CD4-positive, alpha-beta T cell treated with Interleukin-12 subunit alpha and Interleukin-12 subunit beta, for 1 hour (primary cell): ENCODE results near the gene RXFP3.
"Not testable (repeated sequence)": the region's sequence is repeated elsewhere in the genome, so short reads cannot be mapped to it uniquely, and the experiment has no call there.

Experiments used
- DNase-seq: peaks from one replicate; pipeline ENCODE4 v3.0.0-alpha.2; 2020

The RXFP3 gene

DNA sequence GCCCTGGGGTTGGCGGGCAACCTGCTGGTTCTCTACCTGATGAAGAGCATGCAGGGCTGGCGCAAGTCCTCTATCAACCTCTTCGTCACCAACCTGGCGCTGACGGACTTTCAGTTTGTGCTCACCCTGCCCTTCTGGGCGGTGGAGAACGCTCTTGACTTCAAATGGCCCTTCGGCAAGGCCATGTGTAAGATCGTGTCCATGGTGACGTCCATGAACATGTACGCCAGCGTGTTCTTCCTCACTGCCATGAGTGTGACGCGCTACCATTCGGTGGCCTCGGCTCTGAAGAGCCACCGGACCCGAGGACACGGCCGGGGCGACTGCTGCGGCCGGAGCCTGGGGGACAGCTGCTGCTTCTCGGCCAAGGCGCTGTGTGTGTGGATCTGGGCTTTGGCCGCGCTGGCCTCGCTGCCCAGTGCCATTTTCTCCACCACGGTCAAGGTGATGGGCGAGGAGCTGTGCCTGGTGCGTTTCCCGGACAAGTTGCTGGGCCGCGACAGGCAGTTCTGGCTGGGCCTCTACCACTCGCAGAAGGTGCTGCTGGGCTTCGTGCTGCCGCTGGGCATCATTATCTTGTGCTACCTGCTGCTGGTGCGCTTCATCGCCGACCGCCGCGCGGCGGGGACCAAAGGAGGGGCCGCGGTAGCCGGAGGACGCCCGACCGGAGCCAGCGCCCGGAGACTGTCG is 976 bp downstream of the RXFP3 start:
- DNase-seq, result no peak

DNA sequence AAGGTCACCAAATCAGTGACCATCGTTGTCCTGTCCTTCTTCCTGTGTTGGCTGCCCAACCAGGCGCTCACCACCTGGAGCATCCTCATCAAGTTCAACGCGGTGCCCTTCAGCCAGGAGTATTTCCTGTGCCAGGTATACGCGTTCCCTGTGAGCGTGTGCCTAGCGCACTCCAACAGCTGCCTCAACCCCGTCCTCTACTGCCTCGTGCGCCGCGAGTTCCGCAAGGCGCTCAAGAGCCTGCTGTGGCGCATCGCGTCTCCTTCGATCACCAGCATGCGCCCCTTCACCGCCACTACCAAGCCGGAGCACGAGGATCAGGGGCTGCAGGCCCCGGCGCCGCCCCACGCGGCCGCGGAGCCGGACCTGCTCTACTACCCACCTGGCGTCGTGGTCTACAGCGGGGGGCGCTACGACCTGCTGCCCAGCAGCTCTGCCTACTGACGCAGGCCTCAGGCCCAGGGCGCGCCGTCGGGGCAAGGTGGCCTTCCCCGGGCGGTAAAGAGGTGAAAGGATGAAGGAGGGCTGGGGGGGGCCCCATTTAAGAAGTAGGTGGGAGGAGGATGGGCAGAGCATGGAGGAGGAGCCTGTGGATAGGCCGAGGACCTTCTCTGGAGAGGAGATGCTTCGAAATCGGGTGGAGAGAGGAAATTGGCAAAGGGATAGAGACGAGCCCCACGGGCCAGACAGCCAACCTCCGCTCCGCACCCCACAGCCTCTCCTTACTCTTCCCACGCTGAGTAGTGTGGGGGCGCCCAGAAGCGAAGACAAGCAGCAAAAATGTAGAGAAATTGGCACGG is 1.7 kb downstream of the RXFP3 start:
- no peak for DNase-seq

DNA sequence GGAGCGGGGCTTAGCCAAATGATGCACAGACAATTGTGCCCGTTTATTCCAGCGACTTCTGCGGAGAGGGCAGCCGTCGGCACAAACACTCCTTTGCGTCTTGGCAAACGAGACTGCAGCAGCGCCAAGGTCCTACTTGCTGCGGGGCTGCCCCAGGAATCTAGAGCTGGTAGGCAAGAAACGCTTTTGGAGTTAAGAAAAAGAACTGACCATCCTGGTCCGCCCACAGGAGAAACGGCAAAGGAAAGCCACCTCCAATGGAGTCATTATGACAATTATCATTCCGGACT is 2.3 kb downstream of the RXFP3 start:
- DNase-seq, result no peak

- no peak for DNase-seq
Measured at GRCh38 chr5:33938881-33939280, 2.7 kb downstream of the RXFP3 start.

DNA sequence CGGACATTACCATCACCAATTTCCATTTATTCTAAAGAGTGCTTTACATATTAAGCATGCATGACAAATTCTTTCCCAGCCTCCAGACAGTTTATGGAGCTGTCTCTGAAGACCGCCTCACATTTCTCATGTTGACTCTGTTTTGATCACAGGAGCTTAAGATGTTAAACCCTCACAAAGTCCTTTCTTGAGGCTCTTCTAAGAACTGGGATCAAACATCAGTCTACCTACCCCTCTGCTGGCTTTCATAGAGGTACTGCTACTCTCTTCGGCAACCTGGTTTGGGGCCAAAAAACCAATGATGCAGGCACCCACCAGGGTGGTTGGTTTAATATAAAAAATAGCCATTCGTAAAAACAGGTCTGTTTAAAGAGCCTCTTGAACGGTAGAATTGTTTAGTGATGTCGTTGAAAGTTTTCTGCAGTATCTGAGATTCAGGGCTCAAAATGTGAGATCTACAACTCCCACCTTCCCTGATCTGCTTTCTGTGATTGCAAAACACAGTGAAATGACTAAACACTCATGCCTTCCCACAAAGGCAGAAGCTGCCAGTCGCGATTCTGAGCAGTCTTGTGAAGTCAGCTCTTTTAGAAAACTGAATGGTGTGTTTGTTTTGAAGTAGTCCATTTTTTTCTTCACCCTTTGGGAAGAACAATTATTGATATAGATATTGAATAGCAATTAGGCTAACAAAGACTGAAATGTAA is 3.5 kb downstream of the RXFP3 start:
- no peak for DNase-seq

DNA sequence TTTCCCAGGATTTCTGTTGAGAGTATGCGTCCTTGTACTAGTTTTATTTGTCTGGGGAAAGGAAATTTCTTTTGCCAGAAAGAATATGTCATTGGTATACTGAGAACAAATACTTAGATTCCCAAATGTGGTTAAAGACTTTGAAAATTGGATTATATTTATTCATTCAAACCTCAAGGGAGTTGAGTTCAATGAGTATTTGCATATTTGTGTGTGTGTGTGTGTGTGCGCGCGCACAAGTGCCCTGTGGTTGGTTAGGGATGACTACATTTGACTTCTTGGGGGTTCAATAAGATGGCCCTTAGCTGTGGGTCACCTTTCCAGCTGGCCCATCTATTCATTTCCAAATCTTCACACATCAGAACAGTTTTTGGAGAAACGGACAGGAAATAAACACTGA is 4.9 kb downstream of the RXFP3 start:
- no peak for DNase-seq

- DNase-seq, result no peak
Measured at GRCh38 chr5:33944543-33945132, 8.5 kb downstream of the RXFP3 start.

- not testable (repeated sequence) for DNase-seq
Measured at GRCh38 chr5:33952175-33952574, 16.0 kb downstream of the RXFP3 start.

DNA sequence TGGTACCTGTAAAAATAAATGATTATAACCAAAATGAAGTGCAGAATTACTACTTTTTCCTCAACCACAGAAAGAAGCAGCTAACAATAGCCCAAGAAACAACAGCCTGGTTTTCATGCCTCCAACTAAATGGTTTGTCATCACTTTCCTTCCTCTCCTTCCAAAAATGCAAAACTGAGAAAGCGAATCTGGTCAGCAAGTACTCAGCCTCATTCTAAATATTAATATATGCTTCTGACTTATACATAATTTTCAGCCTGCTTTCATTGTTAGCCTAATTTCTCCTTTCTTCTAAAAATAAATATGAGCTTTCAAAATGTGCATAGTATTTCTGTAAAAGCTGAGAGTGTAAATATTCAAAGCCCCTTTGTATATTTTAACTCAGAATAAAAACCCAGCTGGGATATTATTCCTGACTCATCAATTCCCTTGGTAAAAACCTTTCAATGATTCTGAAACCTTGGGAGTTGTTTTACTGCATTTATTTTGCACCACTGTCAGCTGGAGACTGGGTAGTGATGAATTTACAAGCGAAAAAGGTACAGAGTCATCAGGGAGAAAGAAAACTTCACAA is 21.5 kb downstream of the RXFP3 start:
- no peak for DNase-seq

GRCh38 chr5:33958176-33958575 is 22.0 kb downstream of the RXFP3 start:
- DNase-seq, result no peak

DNA sequence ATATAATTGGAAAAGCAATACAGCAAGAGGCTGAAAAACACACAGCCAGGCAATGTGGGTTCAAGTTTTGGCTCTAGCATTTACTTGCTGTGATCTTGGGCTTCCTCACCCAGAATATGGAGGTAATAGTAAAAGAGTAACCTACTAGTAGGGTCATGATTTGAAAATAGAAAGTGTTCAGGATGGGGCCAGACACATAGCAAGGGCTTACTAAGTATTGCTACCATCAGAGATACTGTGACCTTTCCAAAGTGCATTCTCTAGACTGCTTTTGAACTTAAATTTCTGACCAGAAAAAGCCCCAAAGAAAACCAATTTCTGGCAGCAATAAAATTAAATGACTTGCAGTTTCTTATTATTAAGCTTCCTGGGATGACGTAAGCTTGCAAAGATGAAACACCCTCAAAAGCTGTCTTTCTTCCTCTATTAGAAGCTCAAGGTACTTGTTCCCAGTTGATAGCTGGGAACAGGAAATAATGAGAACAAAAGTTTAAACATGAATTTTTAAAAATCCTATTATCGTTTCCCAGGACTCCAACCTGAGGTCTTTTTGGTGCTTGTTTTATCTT is 28.0 kb downstream of the RXFP3 start:
- DNase-seq, result no peak

DNA sequence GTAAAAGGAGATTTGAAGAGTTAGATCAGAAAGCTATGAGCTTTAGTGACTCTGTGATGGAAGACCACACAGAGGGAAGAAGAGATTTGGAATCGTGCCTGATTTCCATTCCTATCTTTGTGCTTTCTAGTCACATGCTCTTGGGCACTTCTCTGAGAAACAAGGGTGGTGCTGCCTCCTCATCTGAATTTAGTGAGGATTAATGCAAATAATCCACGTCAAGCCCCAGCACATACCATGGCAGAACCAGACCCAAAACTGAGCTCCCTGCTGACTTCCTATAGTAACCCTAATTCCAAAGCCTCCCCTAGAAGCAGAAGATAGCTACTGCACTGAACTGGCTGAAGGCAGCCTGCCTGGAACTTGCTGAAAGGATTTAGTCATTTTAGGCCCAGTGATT is 30.6 kb downstream of the RXFP3 start:
- no peak for DNase-seq

GRCh38 chr5:33968211-33969005 is 32.2 kb downstream of the RXFP3 start:
- no peak for DNase-seq

- peak; percentile 17 for DNase-seq
Measured at GRCh38 chr5:33969572-33970452, 33.6 kb downstream of the RXFP3 start.

DNA sequence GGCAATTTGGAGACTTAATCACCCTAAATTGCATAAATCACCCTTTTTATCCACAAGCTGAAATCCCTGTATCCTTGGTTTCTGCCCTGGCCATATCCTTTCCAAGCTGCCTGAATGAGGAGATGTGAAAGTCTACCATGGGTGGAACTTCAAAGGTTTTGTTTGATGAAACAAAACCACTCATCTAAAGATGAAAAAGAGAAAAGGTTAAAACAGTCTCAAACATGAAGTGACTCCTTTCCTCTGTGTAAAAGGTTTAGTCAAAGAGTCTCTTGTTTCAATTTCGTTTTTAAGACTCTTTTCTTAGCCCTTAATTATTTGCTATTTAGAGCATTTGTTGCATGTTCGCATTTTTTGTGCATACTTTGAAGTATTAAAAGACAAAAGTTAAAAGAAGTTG is 37.1 kb downstream of the RXFP3 start:
- no peak for DNase-seq

DNA sequence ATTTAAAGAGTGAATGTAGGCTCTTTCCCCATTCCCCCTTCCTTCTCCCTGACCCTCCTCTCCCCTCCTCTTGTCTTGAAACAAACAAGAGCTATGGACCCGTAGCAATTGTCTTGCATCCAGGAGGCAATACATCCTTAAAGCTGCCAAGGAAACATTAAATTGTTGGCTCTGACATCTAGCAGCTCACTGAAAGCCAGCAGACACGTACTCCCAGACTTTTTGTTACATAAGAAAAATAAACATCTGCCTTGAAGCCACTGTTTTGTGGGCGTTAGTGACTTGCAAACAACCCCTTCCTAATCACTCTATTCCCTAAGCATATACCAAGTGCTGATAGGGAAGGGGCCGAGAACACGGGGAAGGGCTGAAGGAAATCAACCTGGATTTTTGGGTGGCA is 39.7 kb downstream of the RXFP3 start:
- no peak for DNase-seq

DNA sequence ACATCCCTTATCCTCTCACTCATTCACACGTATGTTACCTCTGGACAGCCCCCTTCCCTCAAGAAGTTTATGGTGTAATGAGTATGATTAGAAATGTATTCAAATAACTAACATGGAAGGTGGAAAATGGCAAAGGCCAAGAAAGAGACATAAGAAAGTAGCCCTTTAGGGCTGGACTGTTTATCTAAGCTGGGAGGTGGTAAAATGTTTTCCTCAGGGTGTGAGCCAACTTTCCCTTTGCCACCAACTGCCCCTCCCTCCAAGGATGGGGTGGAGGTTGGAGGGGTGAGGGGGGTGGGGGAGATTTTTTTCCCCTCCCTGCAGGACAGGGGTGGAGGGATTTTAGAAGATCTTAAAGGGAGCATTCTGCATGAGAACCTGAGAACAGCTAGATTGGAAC is 40.1 kb downstream of the RXFP3 start:
- no peak for DNase-seq

- no peak for DNase-seq
Measured at GRCh38 chr5:33978306-33978705, 42.1 kb downstream of the RXFP3 start.

GRCh38 chr5:33980030-33980429 is 43.8 kb downstream of the RXFP3 start:
- DNase-seq, result no peak

DNA sequence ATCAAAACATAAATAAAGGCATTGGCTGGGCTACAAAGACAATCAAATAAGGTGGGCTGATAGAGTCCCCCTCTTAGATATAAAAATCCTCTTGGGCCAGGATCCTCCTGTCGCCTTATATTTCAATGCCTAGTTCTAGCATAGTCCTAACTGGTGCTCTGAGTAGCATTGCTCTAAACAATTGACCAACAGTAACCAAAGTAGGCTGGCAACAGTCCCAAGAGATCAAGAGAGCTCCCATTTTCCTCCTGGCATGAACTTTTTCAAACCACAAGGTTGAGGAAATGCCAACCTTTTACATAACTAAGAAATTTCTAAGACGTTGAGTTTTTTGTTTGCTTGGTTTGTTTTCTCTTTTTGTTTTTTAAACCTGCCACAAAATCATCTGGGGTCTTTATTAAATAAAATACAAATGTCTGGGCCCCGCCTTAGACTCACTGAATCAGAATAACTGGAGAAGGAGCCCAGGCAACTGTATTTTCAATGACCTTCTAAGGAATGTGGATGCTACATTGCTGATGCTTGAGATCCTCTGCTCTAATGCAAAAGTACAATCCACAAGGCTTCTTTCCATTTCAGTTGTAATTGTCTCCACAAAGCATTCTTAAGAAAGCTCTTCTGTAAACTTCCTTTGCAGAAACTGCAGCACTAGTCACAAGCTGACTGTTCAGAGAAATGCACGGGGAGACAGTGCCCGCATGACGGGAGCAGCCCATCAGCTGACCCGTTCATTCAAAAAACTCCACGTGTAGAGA is 45.4 kb downstream of the RXFP3 start:
- no peak for DNase-seq
